Osteoblast (primary cell): ENCODE data around the gene CCP110. TPM values are rescaled to one million over a fixed set of nuclear protein-coding genes. Genes with fewer than 3 reads are reported as not detected.

ENCODE experiments used
- DNase-seq: peaks from one replicate; pipeline ENCODE4 v3.0.0; 2011; ENCODE audit warnings: low spot score, mixed read lengths; ENCODE audit not compliant: insufficient read length; ENCODE audit errors: missing footprints
- H2AFZ ChIP-seq: 2 replicates; pipeline ENCODE4 v1.6.0; 2011; ENCODE audit warnings: mild to moderate bottlenecking, low read length
- H3K27ac ChIP-seq: 2 replicates; pipeline ENCODE4 v1.5.1; 2011; ENCODE audit warnings: mild to moderate bottlenecking, low read depth, low read length, moderate library complexity
- H3K27me3 ChIP-seq: 2 replicates; pipeline ENCODE4 v1.6.0; 2012; ENCODE audit warnings: mild to moderate bottlenecking, control low read depth, inconsistent platforms, low read length, moderate library complexity; ENCODE audit not compliant: insufficient read depth
- H3K36me3 ChIP-seq: 2 replicates; pipeline ENCODE4 v1.5.1; 2011; ENCODE audit warnings: mild to moderate bottlenecking, low read length, control low read depth, moderate library complexity; ENCODE audit not compliant: insufficient read depth
- H3K4me1 ChIP-seq: 2 replicates; pipeline ENCODE4 v1.5.1; 2011; ENCODE audit warnings: mild to moderate bottlenecking, low read length, control low read depth, moderate library complexity; ENCODE audit not compliant: insufficient read depth
- H3K4me2 ChIP-seq: 2 replicates; pipeline ENCODE4 v1.6.0; 2011; ENCODE audit warnings: mild to moderate bottlenecking, low read length; ENCODE audit not compliant: insufficient read depth
- H3K4me3 ChIP-seq: fragments of 200-600 bp; sonication (generic); 3 replicates; pipeline ENCODE4 v1.5.1; 2012; ENCODE audit warnings: mild to moderate bottlenecking, low read length, inconsistent platforms; ENCODE audit not compliant: insufficient read depth
- H3K79me2 ChIP-seq: 2 replicates; pipeline ENCODE4 v1.6.0; 2012; ENCODE audit warnings: mild to moderate bottlenecking, low read length, control low read depth, inconsistent platforms; ENCODE audit not compliant: insufficient read depth
- H3K9me3 ChIP-seq: 2 replicates; pipeline ENCODE4 v1.5.1; 2011; ENCODE audit warnings: low read depth, low read length, control low read depth
- H4K20me1 ChIP-seq: 2 replicates; pipeline ENCODE4 v1.6.0; 2012; ENCODE audit warnings: mild to moderate bottlenecking, low read length, control low read depth; ENCODE audit not compliant: insufficient read depth
- CTCF ChIP-seq: IDR thresholded peaks from 2 replicates; pipeline ENCODE4 v1.5.1; 2011; ENCODE audit warnings: mild to moderate bottlenecking, low read depth, low read length, moderate library complexity; ENCODE audit errors: extremely low read depth
- total RNA-seq: library from RNA; depleted of rRNA; stranded (reverse); fragments of >200 nt; gene quantifications from 2 replicates; pipeline ENCODE4 v1.2.3, GENCODE V29; 2012

The CCP110 gene
- total RNA-seq, 1 donor = 8.3 TPM

GRCh38 chr16:19555938-19556771 lies 32.4 kb downstream of the CCP110 start:
- peak; percentile 24 for TF ChIP-seq CTCF
- Histone ChIP-seq H4K20me1 (peaks cover 7% of the 10 kb centered on the region), H3K36me3 (peaks cover 2% of the 10 kb centered on the region), H3K9me3 (no peaks in the 10 kb centered on the region), H3K4me1 (peaks cover 3% of the 10 kb centered on the region), H3K4me2 (peak overlapping the region; percentile 80), H2AFZ (peak overlapping the region; percentile 98), H3K79me2 (peaks cover 40% of the 10 kb centered on the region), H3K4me3 (peak overlapping the region; percentile 91), H3K27me3 (no peaks in the 10 kb centered on the region), H3K27ac (peak overlapping the region; percentile 89)
- peak; percentile 60 for DNase-seq

- peaks cover 59% of the 10 kb centered on the region for H3K79me2 ChIP-seq
Observed at GRCh38 chr16:19559242-19559910, 35.6 kb downstream of the CCP110 start.

GRCh38 chr16:19560078-19560477 lies 36.3 kb downstream of the CCP110 start:
- no peak overlapping the region for H3K4me2 ChIP-seq
- H3K4me1 ChIP-seq = no peaks in the 10 kb centered on the region
- no peak for DNase-seq
- H3K79me2 ChIP-seq = peaks cover 61% of the 10 kb centered on the region
- no peaks in the 10 kb centered on the region for H3K36me3 ChIP-seq
- no peaks in the 10 kb centered on the region for H3K9me3 ChIP-seq
- H2AFZ ChIP-seq = no peak overlapping the region
- H3K4me3 ChIP-seq = no peak overlapping the region
- H3K27ac ChIP-seq = no peak overlapping the region
- H4K20me1 ChIP-seq = peaks cover 7% of the 10 kb centered on the region
- H3K27me3 ChIP-seq = no peaks in the 10 kb centered on the region
- TF ChIP-seq CTCF = no peak

More at GRCh38 chr16:19559242-19559910, 35.6 kb downstream of the CCP110 start:
- DNase-seq = peak; percentile 91
- no peaks in the 10 kb centered on the region for H3K9me3 ChIP-seq
- no peak overlapping the region for H3K4me2 ChIP-seq
- no peak overlapping the region for H3K27ac ChIP-seq
- no peaks in the 10 kb centered on the region for H3K27me3 ChIP-seq
- peaks cover 7% of the 10 kb centered on the region for H4K20me1 ChIP-seq
- H3K36me3 ChIP-seq = no peaks in the 10 kb centered on the region
- H3K4me1 ChIP-seq = peaks cover 3% of the 10 kb centered on the region
- peak; percentile 72 for TF ChIP-seq CTCF
- H3K4me3 ChIP-seq = no peak overlapping the region
- H2AFZ ChIP-seq = no peak overlapping the region

- Histone ChIP-seq H3K79me2 (peaks cover 37% of the 10 kb centered on the region), H3K36me3 (peaks cover 25% of the 10 kb centered on the region)
- TF ChIP-seq CTCF = no peak
Observed at GRCh38 chr16:19563377-19563776, 39.6 kb downstream of the CCP110 start.

More at GRCh38 chr16:19563377-19563776, 39.6 kb downstream of the CCP110 start:
- no peak for DNase-seq
- Histone ChIP-seq H3K27ac (no peak overlapping the region), H3K9me3 (no peaks in the 10 kb centered on the region), H4K20me1 (peaks cover 7% of the 10 kb centered on the region), H3K4me3 (no peak overlapping the region), H3K4me1 (no peaks in the 10 kb centered on the region), H2AFZ (no peak overlapping the region), H3K27me3 (no peaks in the 10 kb centered on the region), H3K4me2 (no peak overlapping the region)
